Tibial nerve (tissue), 4 donors: ENCODE measurements around the gene TNS3.

Experiments used
- EP300 ChIP-seq, 2 donors: sonication (generic); formaldehyde crosslinking; IDR thresholded peaks; one replicate each; pipeline ENCODE4 v1.6.1; 2017; ENCODE audit warnings: antibody characterized with exemption in 2 of 2, mild to moderate bottlenecking in 1 of 2
- POLR2A ChIP-seq, 2 donors: fragments of 450-650 bp; IDR thresholded peaks; one replicate each; pipeline ENCODE4 v1.6.1; 2017; ENCODE audit warnings: antibody characterized with exemption in 2 of 2, mild to moderate bottlenecking in 2 of 2, moderate library complexity in 2 of 2
- TF ChIP-seq, protein P1 (sequence below), 5 experiments: fragments of 200-600 bp in 3 of 5; fragments of 450-650 bp in 2 of 5; sonication (generic) in 3 of 5; IDR thresholded peaks; one replicate each; pipeline ENCODE4 v1.5.1; 2016 to 2019; ENCODE audit warnings: antibody characterized with exemption in 5 of 5, mild to moderate bottlenecking in 3 of 5, moderate library complexity in 2 of 5

DNA sequence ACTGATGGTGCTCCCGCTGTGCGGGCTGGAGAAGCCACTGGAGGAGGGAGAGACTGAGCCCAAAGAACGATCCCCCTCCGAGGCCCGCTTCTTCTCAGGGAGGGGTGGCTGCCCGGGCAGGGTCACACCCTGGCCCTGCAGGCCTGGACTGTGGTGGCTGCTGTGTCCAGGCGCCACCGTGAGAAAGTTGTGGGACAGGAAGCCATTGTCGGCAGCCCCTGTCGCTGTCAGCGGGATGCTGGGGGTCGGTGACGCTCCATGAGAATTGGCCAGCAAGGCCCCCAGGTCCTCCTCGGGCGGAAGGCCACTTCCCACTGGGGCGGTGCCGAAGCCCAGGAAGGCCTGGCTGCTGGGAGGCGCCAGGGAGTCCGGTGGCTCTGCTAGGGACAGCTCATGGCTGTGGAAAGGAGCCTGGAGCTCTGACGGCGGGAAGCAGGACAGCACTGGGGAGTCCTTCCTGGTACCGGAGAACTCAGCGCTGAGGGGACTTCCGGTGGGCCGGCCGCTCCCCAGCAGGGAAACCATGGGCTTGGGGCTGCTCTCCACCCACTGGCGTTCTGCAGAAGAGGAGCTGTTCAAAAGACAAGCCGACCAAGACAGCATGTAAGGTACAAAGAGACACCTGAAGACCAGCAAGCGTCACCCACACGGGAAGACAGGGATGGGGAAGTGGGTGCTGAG, 278.8 kb downstream of the TNS3 start:
- TF ChIP-seq, protein P1, sequence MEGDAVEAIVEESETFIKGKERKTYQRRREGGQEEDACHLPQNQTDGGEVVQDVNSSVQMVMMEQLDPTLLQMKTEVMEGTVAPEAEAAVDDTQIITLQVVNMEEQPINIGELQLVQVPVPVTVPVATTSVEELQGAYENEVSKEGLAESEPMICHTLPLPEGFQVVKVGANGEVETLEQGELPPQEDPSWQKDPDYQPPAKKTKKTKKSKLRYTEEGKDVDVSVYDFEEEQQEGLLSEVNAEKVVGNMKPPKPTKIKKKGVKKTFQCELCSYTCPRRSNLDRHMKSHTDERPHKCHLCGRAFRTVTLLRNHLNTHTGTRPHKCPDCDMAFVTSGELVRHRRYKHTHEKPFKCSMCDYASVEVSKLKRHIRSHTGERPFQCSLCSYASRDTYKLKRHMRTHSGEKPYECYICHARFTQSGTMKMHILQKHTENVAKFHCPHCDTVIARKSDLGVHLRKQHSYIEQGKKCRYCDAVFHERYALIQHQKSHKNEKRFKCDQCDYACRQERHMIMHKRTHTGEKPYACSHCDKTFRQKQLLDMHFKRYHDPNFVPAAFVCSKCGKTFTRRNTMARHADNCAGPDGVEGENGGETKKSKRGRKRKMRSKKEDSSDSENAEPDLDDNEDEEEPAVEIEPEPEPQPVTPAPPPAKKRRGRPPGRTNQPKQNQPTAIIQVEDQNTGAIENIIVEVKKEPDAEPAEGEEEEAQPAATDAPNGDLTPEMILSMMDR (IDR thresholded peaks at IDR 0.05) = no peak
- no peak for TF ChIP-seq POLR2A (IDR thresholded peaks at IDR 0.05)
- no peak for TF ChIP-seq EP300 (IDR thresholded peaks at IDR 0.05)
